Activated CD8-positive, alpha-beta memory T cell treated with anti-CD3 and anti-CD28 coated beads, Interleukin-2, amount 50 U/mL, for 4 hours (primary cell): ENCODE results near the gene RPL23.
A peak's percentile ranks its signal among the peaks of the same experiment; 100 is the strongest.

ENCODE experiments used
- DNase-seq: peaks from one replicate; pipeline ENCODE4 v3.0.0-alpha.2; 2020

The RPL23 gene

GRCh38 chr17:38883592-38884526, 30.3 kb upstream of the RPL23 start:
- no peak for DNase-seq

GRCh38 chr17:38882870-38883269, 29.3 kb upstream of the RPL23 start:
- no peak for DNase-seq

GRCh38 chr17:38881600-38882191, 28.2 kb upstream of the RPL23 start:
- DNase-seq, result no peak

- no peak for DNase-seq
Measured at GRCh38 chr17:38879878-38880665, 26.6 kb upstream of the RPL23 start.

- DNase-seq, result peak; percentile 41
Measured at GRCh38 chr17:38877130-38877851, 23.8 kb upstream of the RPL23 start.

- no peak for DNase-seq
Measured at GRCh38 chr17:38875477-38876075, 22.1 kb upstream of the RPL23 start.

- no peak for DNase-seq
Measured at GRCh38 chr17:38874505-38875400, 21.2 kb upstream of the RPL23 start.

- no peak for DNase-seq
Measured at GRCh38 chr17:38873640-38874380, 20.3 kb upstream of the RPL23 start.

- DNase-seq, result no peak
Measured at GRCh38 chr17:38872671-38873385, 19.3 kb upstream of the RPL23 start.

GRCh38 chr17:38872027-38872511, 18.5 kb upstream of the RPL23 start:
- DNase-seq, result no peak

- peak; percentile 80 for DNase-seq
Measured at GRCh38 chr17:38871247-38872015, 17.9 kb upstream of the RPL23 start.

GRCh38 chr17:38870259-38871165, 17.0 kb upstream of the RPL23 start:
- peak; percentile 71 for DNase-seq

GRCh38 chr17:38869526-38870258, 16.2 kb upstream of the RPL23 start, which contains the start of gene LASP1:
TSS of gene LASP1 (plus strand) at chr17:38870058. CDS start at chr17:38870190, 132 bp downstream.
- peak; percentile 86 for DNase-seq

GRCh38 chr17:38868817-38869525, 15.4 kb upstream of the RPL23 start:
- peak; percentile 85 for DNase-seq

GRCh38 chr17:38867968-38868816, 14.7 kb upstream of the RPL23 start:
- no peak for DNase-seq
